Renal pelvis (tissue), 4 donors: ENCODE results near the gene GPC1. TPM values are rescaled to one million over a fixed set of nuclear protein-coding genes. Genes with fewer than 3 reads are reported as not detected.

Experiments
- DNase-seq: peaks from one replicate; pipeline ENCODE4 v3.0.0-alpha.2; 2013
- polyA plus RNA-seq, 3 donors: library from polyadenylated mRNA; unstranded; fragments of 120-200 nt; gene quantifications; one replicate each; pipeline ENCODE4 v1.2.1, GENCODE V29; 2013; ENCODE audit not compliant: insufficient read length in 3 of 3

The GPC1 gene
- polyA plus RNA-seq, 3 donors = 32.0 to 46.8 (median 46.6) TPM

- no peak for DNase-seq
Measured at GRCh38 chr2:240394549-240394948, 40.9 kb upstream of the GPC1 start.

- DNase-seq = no peak
Measured at GRCh38 chr2:240395448-240395847, 40.0 kb upstream of the GPC1 start.

- DNase-seq = no peak
Measured at GRCh38 chr2:240395896-240396622, 39.4 kb upstream of the GPC1 start.

- DNase-seq = no peak
Measured at GRCh38 chr2:240396623-240397541, 38.6 kb upstream of the GPC1 start.

GRCh38 chr2:240397542-240397916 is 37.9 kb upstream of the GPC1 start:
- no peak for DNase-seq

- no peak for DNase-seq
Measured at GRCh38 chr2:240397924-240398645, 37.4 kb upstream of the GPC1 start.

GRCh38 chr2:240398661-240399267 is 36.7 kb upstream of the GPC1 start:
- no peak for DNase-seq

- no peak for DNase-seq
Measured at GRCh38 chr2:240399419-240400324, 35.8 kb upstream of the GPC1 start.

GRCh38 chr2:240400371-240401161 is 34.9 kb upstream of the GPC1 start:
- DNase-seq = no peak

GRCh38 chr2:240401308-240401707 is 34.2 kb upstream of the GPC1 start:
- no peak for DNase-seq

- DNase-seq = no peak
Measured at GRCh38 chr2:240401781-240402551, 33.5 kb upstream of the GPC1 start.

- no peak for DNase-seq
Measured at GRCh38 chr2:240402566-240403272, 32.7 kb upstream of the GPC1 start.

- no peak for DNase-seq
Measured at GRCh38 chr2:240403396-240404104, 31.9 kb upstream of the GPC1 start.

GRCh38 chr2:240404174-240404852 is 31.1 kb upstream of the GPC1 start:
- no peak for DNase-seq

- DNase-seq = no peak
Measured at GRCh38 chr2:240405133-240405532, 30.3 kb upstream of the GPC1 start.

GRCh38 chr2:240405684-240406313 is 29.7 kb upstream of the GPC1 start:
- no peak for DNase-seq

- no peak for DNase-seq
Measured at GRCh38 chr2:240407090-240407489, 28.4 kb upstream of the GPC1 start.
